ENCODE measurements around the gene PDE4D. TPM values are rescaled to one million over a fixed set of nuclear protein-coding genes. Genes with fewer than 3 reads are reported as not detected.
A peak's percentile ranks its signal among the peaks of the same experiment; 100 is the strongest.

PDE4D gene
- total RNA-seq, 6 experiments from 2014 or later = 1.6 to 10.3 (median 5.6) TPM

GRCh38 chr5:59301727-59302126, 591.8 kb downstream of the PDE4D start:
- intact Hi-C loops (cut with DNase I) = no loop called here
- Histone ChIP-seq H3K9me3 (no peaks in the 10 kb centered on the region), H3K27ac (no peak overlapping the region), H3K36me3 (no peaks in the 10 kb centered on the region), H3K27me3 (no peaks in the 10 kb centered on the region), H3K4me1 (peaks cover 0 to 1% (median 0%) of the 10 kb centered on the region in 4 donors), H3K4me3 (no peak overlapping the region)
- ATAC-seq (no peak), DNase-seq (no peak)
- WGBS (ENCODE audit: insufficient coverage, low coverage, low lambda C conversion rate, missing lambda C conversion rate) = 78% methylated on average over 4 of the region's 4 CpGs
- TF ChIP-seq POLR2A (IDR thresholded peaks at IDR 0.05) (no peak), CTCF (IDR thresholded peaks at IDR 0.05) (no peak)

GRCh38 chr5:59300930-59301329, 592.6 kb downstream of the PDE4D start:
- TF ChIP-seq POLR2A (IDR thresholded peaks at IDR 0.05) = no peak
- no peak for TF ChIP-seq CTCF (IDR thresholded peaks at IDR 0.05)
- no peak for ATAC-seq
- intact Hi-C loops (cut with DNase I) = no loop called here
- Histone ChIP-seq H3K4me3 (no peak overlapping the region), H3K27ac (no peak overlapping the region), H3K9me3 (no peaks in the 10 kb centered on the region), H3K36me3 (no peaks in the 10 kb centered on the region), H3K27me3 (no peaks in the 10 kb centered on the region), H3K4me1 (peaks cover 0 to 1% (median 0%) of the 10 kb centered on the region in 4 donors)
- DNase-seq = no peak
- 100% methylated on average over 1 of the region's 1 CpG for WGBS (ENCODE audit: insufficient coverage, low coverage, low lambda C conversion rate, missing lambda C conversion rate)

- no peak overlapping the region for H3K27ac ChIP-seq
- H3K36me3 ChIP-seq = no peaks in the 10 kb centered on the region
- intact Hi-C loops (cut with DNase I) = no loop called here
- DNase-seq (no peak), ATAC-seq (no peak)
- H3K9me3 ChIP-seq = no peaks in the 10 kb centered on the region
- H3K4me3 ChIP-seq = no peak overlapping the region
- WGBS (ENCODE audit: insufficient coverage, low coverage, low lambda C conversion rate, missing lambda C conversion rate) = 69% methylated on average over 3 of the region's 3 CpGs
- TF ChIP-seq CTCF (IDR thresholded peaks at IDR 0.05) (no peak), POLR2A (IDR thresholded peaks at IDR 0.05) (no peak)
- H3K4me1 ChIP-seq = peaks cover 0 to 1% (median 0%) of the 10 kb centered on the region in 4 donors
- H3K27me3 ChIP-seq = no peaks in the 10 kb centered on the region
Measured at GRCh38 chr5:59299006-59299405, 594.5 kb downstream of the PDE4D start.

GRCh38 chr5:59296317-59297264, 596.9 kb downstream of the PDE4D start:
- 12% methylated on average over 5 of the region's 5 CpGs for WGBS (ENCODE audit: insufficient coverage, low coverage, low lambda C conversion rate, missing lambda C conversion rate)
- no peaks in the 10 kb centered on the region for H3K4me1 ChIP-seq
- intact Hi-C loops (cut with DNase I) = no loop called here
- no peaks in the 10 kb centered on the region for H3K9me3 ChIP-seq
- ATAC-seq (peak; percentile 77 to 85 (median 83)), DNase-seq (no peak)
- peak overlapping the region; percentile 6 to 37 (median 22) for H3K4me3 ChIP-seq
- no peak for TF ChIP-seq POLR2A (IDR thresholded peaks at IDR 0.05)
- no peak for TF ChIP-seq CTCF (IDR thresholded peaks at IDR 0.05)
- peak overlapping the region; percentile 56 to 81 (median 63) for H3K27ac ChIP-seq
- no peaks in the 10 kb centered on the region for H3K36me3 ChIP-seq
- no peaks in the 10 kb centered on the region for H3K27me3 ChIP-seq

Data from right lobe of liver (tissue), 6 donors.